ENCODE results near the gene SLC38A6. TPM values are rescaled to one million over a fixed set of nuclear protein-coding genes. Genes with fewer than 3 reads are reported as not detected.

The SLC38A6 gene
- total RNA-seq, 4 donors from 2014 or later, result 11.1 to 19.1 (median 12.0) TPM

DNA sequence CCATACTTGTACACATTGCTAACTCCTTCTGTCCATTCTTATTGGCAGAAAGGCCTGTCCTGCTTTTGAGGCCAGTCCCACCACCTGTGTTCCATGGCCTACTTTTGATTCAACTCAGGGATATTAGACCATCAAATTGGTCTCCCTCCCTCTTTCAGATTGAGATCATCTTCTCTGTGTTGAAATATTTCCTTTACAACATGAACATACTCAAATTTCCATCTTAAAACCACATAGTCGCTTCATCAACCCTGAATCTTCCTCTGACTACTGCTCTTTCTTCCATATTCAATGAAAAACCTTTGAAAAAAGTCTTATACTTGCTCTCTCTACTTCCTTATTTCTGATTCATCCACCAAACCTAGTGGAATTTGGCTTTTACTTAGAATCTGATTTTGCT lies 35.1 kb upstream of the SLC38A6 start:
- WGBS, result 81% methylated on average over 1 of the region's 1 CpG
- H3K36me3 ChIP-seq, result no peaks in the 10 kb centered on the region
- no peak overlapping the region for H3K27ac ChIP-seq (replicated peaks in 1 of 4)
- H3K4me1 ChIP-seq, result peaks cover 0 to 14% (median 6%) of the 10 kb centered on the region in 4 donors
- TF ChIP-seq POLR2AphosphoS5 (IDR thresholded peaks at IDR 0.05), result no peak
- no peak for TF ChIP-seq POLR2A (IDR thresholded peaks at IDR 0.05; ENCODE audit: low read depth)
- no peak for TF ChIP-seq EP300 (IDR thresholded peaks at IDR 0.05)
- TF ChIP-seq, protein P1, sequence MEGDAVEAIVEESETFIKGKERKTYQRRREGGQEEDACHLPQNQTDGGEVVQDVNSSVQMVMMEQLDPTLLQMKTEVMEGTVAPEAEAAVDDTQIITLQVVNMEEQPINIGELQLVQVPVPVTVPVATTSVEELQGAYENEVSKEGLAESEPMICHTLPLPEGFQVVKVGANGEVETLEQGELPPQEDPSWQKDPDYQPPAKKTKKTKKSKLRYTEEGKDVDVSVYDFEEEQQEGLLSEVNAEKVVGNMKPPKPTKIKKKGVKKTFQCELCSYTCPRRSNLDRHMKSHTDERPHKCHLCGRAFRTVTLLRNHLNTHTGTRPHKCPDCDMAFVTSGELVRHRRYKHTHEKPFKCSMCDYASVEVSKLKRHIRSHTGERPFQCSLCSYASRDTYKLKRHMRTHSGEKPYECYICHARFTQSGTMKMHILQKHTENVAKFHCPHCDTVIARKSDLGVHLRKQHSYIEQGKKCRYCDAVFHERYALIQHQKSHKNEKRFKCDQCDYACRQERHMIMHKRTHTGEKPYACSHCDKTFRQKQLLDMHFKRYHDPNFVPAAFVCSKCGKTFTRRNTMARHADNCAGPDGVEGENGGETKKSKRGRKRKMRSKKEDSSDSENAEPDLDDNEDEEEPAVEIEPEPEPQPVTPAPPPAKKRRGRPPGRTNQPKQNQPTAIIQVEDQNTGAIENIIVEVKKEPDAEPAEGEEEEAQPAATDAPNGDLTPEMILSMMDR (IDR thresholded peaks at IDR 0.05), result no peak
- no peaks in the 10 kb centered on the region for H3K27me3 ChIP-seq
- intact Hi-C loops (cut with DNase I), result no loop called here
- H3K4me3 ChIP-seq, result no peak overlapping the region
- DNase-seq (ENCODE audit: extremely low spot score), result no peak
- no peaks in the 10 kb centered on the region for H3K9me3 ChIP-seq

DNA sequence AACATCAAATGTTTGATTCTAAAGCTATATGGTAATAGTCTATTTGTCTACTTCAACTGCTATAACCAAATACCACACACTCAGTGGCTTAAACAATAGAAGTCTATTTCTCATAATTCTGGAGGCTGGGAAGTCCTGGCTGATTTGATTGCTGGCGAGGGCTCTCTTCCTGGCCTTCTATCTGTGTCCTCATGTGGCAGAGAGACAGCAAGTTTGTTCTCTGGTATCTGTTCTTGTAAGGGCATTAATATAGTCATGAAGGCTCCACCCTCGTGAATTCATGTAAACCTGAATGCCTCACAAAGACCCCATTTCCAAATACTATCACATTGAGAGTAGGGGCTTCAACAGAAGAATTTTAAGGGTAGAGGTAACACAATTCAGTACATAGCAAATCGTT lies 34.3 kb upstream of the SLC38A6 start:
- H3K27me3 ChIP-seq, result no peaks in the 10 kb centered on the region
- no peak overlapping the region for H3K27ac ChIP-seq (replicated peaks in 1 of 4)
- intact Hi-C loops (cut with DNase I), result no loop called here
- 90% methylated on average over 3 of the region's 3 CpGs for WGBS
- TF ChIP-seq POLR2A (IDR thresholded peaks at IDR 0.05; ENCODE audit: low read depth), result no peak
- TF ChIP-seq, protein P1 (IDR thresholded peaks at IDR 0.05), result no peak
- TF ChIP-seq POLR2AphosphoS5 (IDR thresholded peaks at IDR 0.05), result no peak
- no peak for TF ChIP-seq EP300 (IDR thresholded peaks at IDR 0.05)
- no peak for DNase-seq (ENCODE audit: extremely low spot score)
- no peak overlapping the region for H3K4me3 ChIP-seq
- H3K4me1 ChIP-seq, result peaks cover 0 to 14% (median 6%) of the 10 kb centered on the region in 4 donors
- no peaks in the 10 kb centered on the region for H3K36me3 ChIP-seq
- no peaks in the 10 kb centered on the region for H3K9me3 ChIP-seq

DNA sequence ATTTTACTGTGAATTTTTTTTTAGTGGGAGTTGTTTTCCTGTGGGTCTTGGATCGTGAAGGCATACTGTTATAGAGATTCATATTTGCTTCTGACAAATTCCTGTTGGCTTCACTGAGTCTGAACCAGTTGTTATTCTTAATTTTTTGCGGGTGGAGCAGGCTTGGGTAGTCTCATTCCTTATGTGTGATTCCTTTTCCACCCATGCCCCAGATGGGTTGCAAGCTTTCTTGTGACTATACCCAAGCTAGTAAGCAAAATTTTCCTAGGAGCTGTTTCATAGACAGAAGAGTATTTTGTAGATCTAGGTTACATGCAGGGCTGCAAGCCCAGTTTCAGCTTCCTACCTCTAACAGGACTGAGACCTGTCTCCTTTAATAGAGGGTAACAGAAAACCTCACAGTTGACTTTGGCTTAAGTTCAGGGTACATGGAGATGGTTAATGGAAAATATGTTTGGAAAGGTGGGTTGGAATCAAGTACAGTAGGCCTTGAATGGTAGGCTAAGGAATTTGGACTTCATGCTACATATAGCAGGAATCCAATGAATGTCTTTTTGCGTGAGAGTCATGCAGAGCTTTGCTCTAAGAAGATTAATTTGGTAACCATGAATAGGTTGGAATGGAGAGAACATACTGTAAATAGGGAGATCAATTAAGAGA lies 29.1 kb upstream of the SLC38A6 start:
- DNase-seq (ENCODE audit: extremely low spot score), result no peak
- peaks cover 0 to 13% (median 6%) of the 10 kb centered on the region in 4 donors for H3K9me3 ChIP-seq
- no peak overlapping the region for H3K27ac ChIP-seq (replicated peaks in 1 of 4)
- no peaks in the 10 kb centered on the region for H3K27me3 ChIP-seq
- TF ChIP-seq EP300 (IDR thresholded peaks at IDR 0.05), result no peak
- TF ChIP-seq, protein P1 (IDR thresholded peaks at IDR 0.05), result no peak
- no peak for TF ChIP-seq POLR2A (IDR thresholded peaks at IDR 0.05; ENCODE audit: low read depth)
- no peak for TF ChIP-seq POLR2AphosphoS5 (IDR thresholded peaks at IDR 0.05)
- intact Hi-C loops (cut with DNase I), result no loop called here
- no peak overlapping the region for H3K4me3 ChIP-seq
- H3K36me3 ChIP-seq, result no peaks in the 10 kb centered on the region
- WGBS, result 52% methylated on average over 3 of the region's 3 CpGs
- H3K4me1 ChIP-seq, result no peaks in the 10 kb centered on the region

DNA sequence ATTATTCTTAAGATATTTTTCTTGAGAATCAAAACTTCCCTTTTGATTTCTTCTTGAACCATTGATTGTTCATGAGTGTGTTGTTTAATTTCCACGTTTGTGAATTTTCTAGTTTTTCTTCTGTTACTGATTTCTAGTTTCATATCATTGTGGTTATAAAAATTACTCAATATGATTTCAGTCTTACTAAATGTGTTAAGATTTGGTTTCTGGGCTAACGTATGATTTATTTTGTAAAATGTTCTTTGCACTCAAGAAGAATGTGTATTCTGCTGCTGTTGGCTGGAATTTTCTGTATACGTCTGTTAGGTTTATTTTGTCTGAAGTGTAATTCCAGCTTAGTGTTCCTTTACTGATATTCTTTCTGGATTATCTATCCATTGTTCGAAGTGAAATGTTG lies 24.8 kb upstream of the SLC38A6 start:
- intact Hi-C loops (cut with DNase I), result no loop called here
- no peaks in the 10 kb centered on the region for H3K4me1 ChIP-seq
- H3K9me3 ChIP-seq, result peaks cover 4 to 35% (median 22%) of the 10 kb centered on the region in 4 donors
- no peak for TF ChIP-seq POLR2AphosphoS5 (IDR thresholded peaks at IDR 0.05)
- no peak for TF ChIP-seq POLR2A (IDR thresholded peaks at IDR 0.05; ENCODE audit: low read depth)
- TF ChIP-seq, protein P1 (IDR thresholded peaks at IDR 0.05), result no peak
- TF ChIP-seq EP300 (IDR thresholded peaks at IDR 0.05), result no peak
- no peak for DNase-seq (ENCODE audit: extremely low spot score)
- H3K36me3 ChIP-seq, result no peaks in the 10 kb centered on the region
- H3K27ac ChIP-seq (replicated peaks in 1 of 4), result no peak overlapping the region
- 86% methylated on average over 4 of the region's 4 CpGs for WGBS
- no peaks in the 10 kb centered on the region for H3K27me3 ChIP-seq
- H3K4me3 ChIP-seq, result no peak overlapping the region

DNA sequence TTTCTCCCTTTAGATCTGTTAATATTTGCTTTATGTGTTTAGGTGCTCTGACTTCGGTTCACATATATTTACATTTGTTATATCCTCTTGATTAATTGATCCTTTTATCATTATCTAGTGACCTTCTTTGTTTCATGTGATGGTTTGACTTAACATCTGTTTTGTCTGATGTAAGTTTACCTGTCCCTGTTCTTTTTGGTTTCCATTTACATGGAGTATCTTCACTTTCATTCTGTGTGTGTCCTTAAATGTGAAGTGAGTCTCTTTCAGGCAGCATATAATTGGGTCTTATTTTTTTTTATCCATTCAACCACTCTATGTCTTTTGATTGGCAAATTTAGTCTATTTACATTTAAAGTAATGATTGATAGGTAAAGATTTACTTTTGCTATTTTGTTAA lies 24.4 kb upstream of the SLC38A6 start:
- DNase-seq (ENCODE audit: extremely low spot score), result no peak
- H3K36me3 ChIP-seq, result no peaks in the 10 kb centered on the region
- TF ChIP-seq EP300 (IDR thresholded peaks at IDR 0.05), result no peak
- TF ChIP-seq POLR2A (IDR thresholded peaks at IDR 0.05; ENCODE audit: low read depth), result no peak
- no peak for TF ChIP-seq POLR2AphosphoS5 (IDR thresholded peaks at IDR 0.05)
- TF ChIP-seq, protein P1 (IDR thresholded peaks at IDR 0.05), result no peak
- H3K4me3 ChIP-seq, result no peak overlapping the region
- peaks cover 4 to 35% (median 22%) of the 10 kb centered on the region in 4 donors for H3K9me3 ChIP-seq
- no peak overlapping the region for H3K27ac ChIP-seq (replicated peaks in 1 of 4)
- H3K4me1 ChIP-seq, result no peaks in the 10 kb centered on the region
- H3K27me3 ChIP-seq, result no peaks in the 10 kb centered on the region
- intact Hi-C loops (cut with DNase I), result no loop called here
- WGBS, result 81% methylated on average over 1 of the region's 1 CpG

All from esophagus muscularis mucosa (tissue), 4 donors.